NCI-H1105 treated with DMSO at 0.1 percent for 48 hours (cell line): Measurements from ENCODE around the gene HP1BP3.

ENCODE experiments used
- DNase-seq: peaks from one replicate; lab custom pipeline; 2025; lab: John Stamatoyannopoulos, UW

The HP1BP3 gene

GRCh38 chr1:20767271-20767670 is 19.8 kb downstream of the HP1BP3 start:
- no peak for DNase-seq

GRCh38 chr1:20763417-20763816 is 23.7 kb downstream of the HP1BP3 start:
- no peak for DNase-seq

GRCh38 chr1:20760322-20760721 is 26.8 kb downstream of the HP1BP3 start:
- no peak for DNase-seq

GRCh38 chr1:20753589-20753988 is 33.5 kb downstream of the HP1BP3 start:
- no peak for DNase-seq

GRCh38 chr1:20751462-20751990 is 35.6 kb downstream of the HP1BP3 start:
- no peak for DNase-seq

GRCh38 chr1:20742671-20743070 is 44.4 kb downstream of the HP1BP3 start:
- DNase-seq, result no peak

GRCh38 chr1:20740781-20741180 is 46.3 kb downstream of the HP1BP3 start:
- no peak for DNase-seq

GRCh38 chr1:20739225-20739624 is 47.9 kb downstream of the HP1BP3 start:
- no peak for DNase-seq

- no peak for DNase-seq
These were observed 51.5 kb downstream of the HP1BP3 start for GRCh38 chr1:20735581-20736111.

- peak; percentile 32 for DNase-seq
These were observed 53.6 kb downstream of the HP1BP3 start for GRCh38 chr1:20733360-20733975.

- peak; percentile 65 for DNase-seq
These were observed 54.3 kb downstream of the HP1BP3 start, which contains the start of gene SH2D5 for GRCh38 chr1:20732588-20733359. TSS of gene SH2D5 (minus strand) at chr1:20732703. CDS start at chr1:20728044, 4,659 bp downstream.

GRCh38 chr1:20732071-20732587 is 55.0 kb downstream of the HP1BP3 start:
- DNase-seq, result peak; percentile 64

GRCh38 chr1:20731057-20731991 is 55.8 kb downstream of the HP1BP3 start:
- DNase-seq, result no peak

GRCh38 chr1:20730690-20731056 is 56.4 kb downstream of the HP1BP3 start:
- DNase-seq, result no peak

- DNase-seq, result no peak
These were observed 57.0 kb downstream of the HP1BP3 start for GRCh38 chr1:20729990-20730689.

GRCh38 chr1:20729155-20729931 is 57.8 kb downstream of the HP1BP3 start:
- DNase-seq, result peak; percentile 52

GRCh38 chr1:20728371-20729154 is 58.5 kb downstream of the HP1BP3 start:
- DNase-seq, result no peak

- no peak for DNase-seq
These were observed 59.3 kb downstream of the HP1BP3 start for GRCh38 chr1:20727746-20728316.
